Keratinocyte (primary cell): ENCODE measurements around the gene NLRP7. TPM values are rescaled to one million over a fixed set of nuclear protein-coding genes. Genes with fewer than 3 reads are reported as not detected.

ENCODE experiments used
- DNase-seq: peaks from one replicate; pipeline ENCODE4 v3.0.0-alpha.2; 2011; ENCODE audit warnings: low read depth, missing footprints, low spot score
- FAIRE-seq: peaks from 2 replicates; lab custom pipeline; 2011; peaks lifted over from hg19 to GRCh38; lab: Jason Lieb, UNC
- H2AFZ ChIP-seq: 2 replicates; pipeline ENCODE4 v1.6.0; 2012; ENCODE audit warnings: low read length, control low read depth, inconsistent platforms; ENCODE audit not compliant: control insufficient read depth
- H3K27ac ChIP-seq: 2 replicates; pipeline ENCODE4 v1.5.1; 2011; ENCODE audit warnings: low read length; ENCODE audit not compliant: control insufficient read depth, insufficient read depth
- H3K27me3 ChIP-seq: 3 replicates; pipeline ENCODE4 v1.6.0; 2011; ENCODE audit warnings: low read length; ENCODE audit not compliant: control insufficient read depth, insufficient read depth; ENCODE audit errors: extremely low read depth
- H3K36me3 ChIP-seq, 2 experiments: 2 replicates in 1 of 2; 3 replicates in 1 of 2; pipeline ENCODE4 v1.5.1; 2011; ENCODE audit warnings: low read length in 2 of 2, mild to moderate bottlenecking in 1 of 2; ENCODE audit not compliant: control insufficient read depth in 2 of 2, insufficient read depth in 2 of 2; ENCODE audit errors: extremely low read depth in 1 of 2
- H3K4me1 ChIP-seq: 3 replicates; pipeline ENCODE4 v1.5.1; 2011; ENCODE audit warnings: low read length; ENCODE audit not compliant: control insufficient read depth, insufficient read depth; ENCODE audit errors: extremely low read depth
- H3K4me2 ChIP-seq: 3 replicates; pipeline ENCODE4 v1.6.0; 2011; ENCODE audit warnings: low read depth, low read length; ENCODE audit not compliant: control insufficient read depth, insufficient read depth; ENCODE audit errors: extremely low read depth
- H3K4me3 ChIP-seq, 3 experiments: fragments of 200-600 bp in 1 of 3; sonication (generic) in 1 of 3; 2 replicates in 2 of 3; 3 replicates in 1 of 3; pipeline ENCODE4 v1.5.1; 2011 to 2016; ENCODE audit warnings: low read length in 3 of 3, mild to moderate bottlenecking in 3 of 3, control low read depth in 2 of 3, inconsistent platforms in 1 of 3, low read depth in 1 of 3, mixed read lengths in 1 of 3, mixed run types in 1 of 3, moderate library complexity in 1 of 3; ENCODE audit not compliant: control insufficient read depth in 2 of 3, insufficient read depth in 2 of 3; ENCODE audit errors: extremely low read depth in 1 of 3
- H3K79me2 ChIP-seq: 2 replicates; pipeline ENCODE4 v1.6.0; 2012; ENCODE audit warnings: low read length; ENCODE audit not compliant: control insufficient read depth, insufficient read depth
- H3K9ac ChIP-seq: 3 replicates; pipeline ENCODE4 v1.6.0; 2011; ENCODE audit warnings: low read length; ENCODE audit not compliant: control insufficient read depth, insufficient read depth; ENCODE audit errors: extremely low read depth
- H3K9me1 ChIP-seq: 3 replicates; pipeline ENCODE4 v1.6.0; 2011; ENCODE audit warnings: low read length; ENCODE audit not compliant: control insufficient read depth, insufficient read depth; ENCODE audit errors: extremely low read depth
- H3K9me3 ChIP-seq: 2 replicates; pipeline ENCODE4 v1.5.1; 2012; ENCODE audit warnings: low read depth, low read length; ENCODE audit not compliant: control insufficient read depth
- H4K20me1 ChIP-seq: 3 replicates; pipeline ENCODE4 v1.6.0; 2011; ENCODE audit warnings: low read length; ENCODE audit not compliant: control insufficient read depth, insufficient read depth; ENCODE audit errors: extremely low read depth
- EZH2 ChIP-seq: IDR thresholded peaks from one replicate; pipeline ENCODE4 v1.6.1; 2012; ENCODE audit warnings: inconsistent platforms, mild to moderate bottlenecking, low read length, moderate library complexity
- dilution Hi-C: fragments of 300-500 bp; cut with MboI; formaldehyde crosslinking; loops from one replicate; pipeline ENCODE4 v1.7.0; 2020; ENCODE audit warnings: low sequenced_read_pairs; ENCODE audit not compliant: extremely low pct_ligation_motif_present
- polyA plus RNA-seq, 5 experiments: library from polyadenylated mRNA; depleted of rRNA in 3 of 5; stranded (reverse) in 3 of 5; stranded (forward) in 1 of 5; unstranded in 1 of 5; fragments of >200 nt; gene quantifications; 1 replicate in 1 of 5; 2 replicates in 3 of 5; 3 replicates in 1 of 5; pipeline versions ENCODE4 v1.2.1 to v1.2.3, GENCODE V29; 2011 to 2012; ENCODE audit warnings: missing spikeins in 2 of 5, low read depth in 1 of 5, low replicate concordance in 1 of 5
- TF ChIP-seq, protein P1 (sequence below), 3 experiments: IDR thresholded peaks in 1 of 3; conservative IDR thresholded peaks in 1 of 3; optimal IDR thresholded peaks in 1 of 3; 2 replicates in 2 of 3; 3 replicates in 1 of 3; pipeline versions ENCODE3 to v1.5.1; 2011; ENCODE audit warnings: low read length in 3 of 3, mild to moderate bottlenecking in 3 of 3, moderate library complexity in 2 of 3, control low read depth in 1 of 3, inconsistent platforms in 1 of 3; ENCODE audit not compliant: insufficient read depth in 2 of 3; ENCODE audit errors: extremely low read depth in 1 of 3

The NLRP7 gene
- polyA plus RNA-seq, 1 donor (not counting 4 experiments of a cell fraction or from before 2014, with no cell fraction given): not detected

GRCh38 chr19:54883228-54883627 is 64.1 kb downstream of the NLRP7 start:
- Histone ChIP-seq H3K27ac (no peak overlapping the region), H3K9ac (no peak overlapping the region), H4K20me1 (no peaks in the 10 kb centered on the region), H3K27me3 (no peaks in the 10 kb centered on the region), H3K9me1 (no peaks in the 10 kb centered on the region), H3K9me3 (no peaks in the 10 kb centered on the region), H3K4me1 (no peaks in the 10 kb centered on the region), H3K79me2 (no peaks in the 10 kb centered on the region), H3K36me3 (no peaks in the 10 kb centered on the region), H3K4me2 (no peak overlapping the region), H2AFZ (no peak overlapping the region), H3K4me3 (no peak overlapping the region)
- no peak for DNase-seq
- no peak for FAIRE-seq
- TF ChIP-seq, protein P1, sequence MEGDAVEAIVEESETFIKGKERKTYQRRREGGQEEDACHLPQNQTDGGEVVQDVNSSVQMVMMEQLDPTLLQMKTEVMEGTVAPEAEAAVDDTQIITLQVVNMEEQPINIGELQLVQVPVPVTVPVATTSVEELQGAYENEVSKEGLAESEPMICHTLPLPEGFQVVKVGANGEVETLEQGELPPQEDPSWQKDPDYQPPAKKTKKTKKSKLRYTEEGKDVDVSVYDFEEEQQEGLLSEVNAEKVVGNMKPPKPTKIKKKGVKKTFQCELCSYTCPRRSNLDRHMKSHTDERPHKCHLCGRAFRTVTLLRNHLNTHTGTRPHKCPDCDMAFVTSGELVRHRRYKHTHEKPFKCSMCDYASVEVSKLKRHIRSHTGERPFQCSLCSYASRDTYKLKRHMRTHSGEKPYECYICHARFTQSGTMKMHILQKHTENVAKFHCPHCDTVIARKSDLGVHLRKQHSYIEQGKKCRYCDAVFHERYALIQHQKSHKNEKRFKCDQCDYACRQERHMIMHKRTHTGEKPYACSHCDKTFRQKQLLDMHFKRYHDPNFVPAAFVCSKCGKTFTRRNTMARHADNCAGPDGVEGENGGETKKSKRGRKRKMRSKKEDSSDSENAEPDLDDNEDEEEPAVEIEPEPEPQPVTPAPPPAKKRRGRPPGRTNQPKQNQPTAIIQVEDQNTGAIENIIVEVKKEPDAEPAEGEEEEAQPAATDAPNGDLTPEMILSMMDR (optimal IDR thresholded peaks at IDR 0.05 in 1 of 3, IDR thresholded peaks at IDR 0.05 in 1 of 3, conservative IDR thresholded peaks at IDR 0.05 in 1 of 3; ENCODE audit: extremely low read depth in 1 of 3, insufficient read depth in 2 of 3, low read length in 3 of 3): no peak
- TF ChIP-seq EZH2: no peak
- dilution Hi-C loops: no loop called here

GRCh38 chr19:54882758-54883157 is 64.6 kb downstream of the NLRP7 start:
- H3K9ac ChIP-seq: no peak overlapping the region
- no peaks in the 10 kb centered on the region for H3K9me1 ChIP-seq
- no peak for DNase-seq
- no peak for TF ChIP-seq EZH2
- TF ChIP-seq, protein P1 (optimal IDR thresholded peaks at IDR 0.05 in 1 of 3, IDR thresholded peaks at IDR 0.05 in 1 of 3, conservative IDR thresholded peaks at IDR 0.05 in 1 of 3; ENCODE audit: extremely low read depth in 1 of 3, insufficient read depth in 2 of 3, low read length in 3 of 3): no peak
- H2AFZ ChIP-seq: no peak overlapping the region
- no peaks in the 10 kb centered on the region for H3K9me3 ChIP-seq
- no peaks in the 10 kb centered on the region for H3K27me3 ChIP-seq
- H3K36me3 ChIP-seq: no peaks in the 10 kb centered on the region
- FAIRE-seq: no peak
- no peak overlapping the region for H3K4me2 ChIP-seq
- dilution Hi-C loops: no loop called here
- no peak overlapping the region for H3K27ac ChIP-seq
- H3K79me2 ChIP-seq: no peaks in the 10 kb centered on the region
- no peaks in the 10 kb centered on the region for H3K4me1 ChIP-seq
- no peaks in the 10 kb centered on the region for H4K20me1 ChIP-seq
- no peak overlapping the region for H3K4me3 ChIP-seq
